ENCODE results near the gene RIOX2.
"Not testable (repeated sequence)": the region's sequence is repeated elsewhere in the genome, so short reads cannot be mapped to it uniquely, and the experiment has no call there.

Gene RIOX2

DNA sequence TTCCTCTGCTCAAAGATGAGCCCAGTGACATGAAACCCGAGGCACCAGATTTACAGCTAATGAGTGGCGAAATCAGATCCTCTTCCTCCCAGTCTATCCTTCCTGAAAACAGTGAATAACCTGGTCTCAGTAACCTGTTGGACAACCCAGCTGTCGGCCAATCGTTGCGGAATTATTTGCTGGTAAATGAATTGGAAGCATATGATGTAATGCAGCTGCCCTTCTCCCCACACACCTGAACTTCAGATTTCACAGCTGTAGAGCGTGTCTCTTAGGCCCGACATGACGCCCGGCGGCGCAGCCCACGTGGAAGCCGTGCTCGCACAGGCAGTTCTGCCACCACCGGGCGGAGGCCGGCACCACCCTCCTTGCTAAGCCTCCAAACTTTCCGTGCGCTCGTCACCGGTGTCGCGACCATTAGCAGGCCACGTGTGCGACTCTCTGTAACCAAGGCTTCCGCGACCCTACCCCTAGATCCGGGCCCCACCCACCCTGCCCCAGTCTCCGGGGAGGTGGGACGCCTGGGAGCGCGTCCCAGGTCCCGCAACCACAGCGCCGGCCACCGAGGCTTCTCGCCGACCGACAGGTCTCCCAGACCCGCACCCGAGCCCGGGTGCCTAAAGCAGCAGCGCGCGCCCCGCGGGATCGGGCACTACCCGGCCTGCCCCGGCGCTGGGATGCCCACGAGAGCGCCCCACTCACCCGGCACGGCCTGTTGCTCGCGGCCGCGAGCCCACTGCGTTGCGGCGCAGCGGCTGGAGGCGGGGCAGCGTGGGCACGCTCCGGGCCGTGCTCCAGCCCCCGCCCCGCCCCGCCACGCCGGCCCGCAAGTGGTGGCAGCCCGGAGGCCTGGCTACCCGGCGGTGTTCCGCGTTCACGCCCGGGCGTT lies at the start of gene RIOX2:
Gene RIOX2, minus strand, starts transcription at position 753 of the 889 bp plus-strand sequence. CDS start 4,838 bp downstream, outside the sequence.
- DNase-seq = peak; percentile 77

DNA sequence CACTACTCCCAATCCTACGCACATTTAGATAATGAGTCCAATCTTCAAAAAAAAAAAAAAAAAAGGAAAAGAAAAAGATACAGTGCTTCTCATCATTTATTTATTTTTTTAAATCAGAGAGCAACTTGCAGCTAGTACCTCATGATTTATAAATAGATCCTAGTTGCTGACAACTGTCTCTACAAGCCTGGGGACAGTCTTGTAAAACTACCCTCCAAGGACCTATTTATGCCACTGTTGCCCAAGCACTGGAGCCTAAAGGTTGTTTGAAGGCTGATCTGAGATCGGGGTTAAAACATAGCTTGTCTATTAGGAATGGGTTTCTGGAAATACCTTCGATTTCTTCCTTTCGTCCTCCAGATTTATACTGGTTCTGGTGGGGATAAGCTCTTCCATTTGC lies 48.2 kb upstream of the RIOX2 start:
- DNase-seq = no peak

DNA sequence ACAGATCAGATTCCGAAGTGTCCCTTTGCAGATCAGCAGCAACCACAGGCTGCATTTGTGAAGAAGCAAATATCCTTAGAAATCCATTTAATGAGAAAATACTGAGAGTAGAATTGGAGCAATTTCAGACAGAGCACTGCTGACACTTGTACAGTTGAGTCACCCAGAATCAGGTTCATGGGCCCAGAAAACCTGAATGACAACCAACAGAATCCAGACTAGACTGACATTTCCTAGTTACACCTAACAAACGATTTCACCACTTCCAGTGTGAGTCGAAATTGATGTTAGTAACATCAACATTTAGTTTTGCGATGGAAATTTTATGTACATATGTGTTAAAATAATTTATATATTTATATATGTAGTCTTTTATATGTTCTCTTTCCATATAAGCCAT lies 46.1 kb upstream of the RIOX2 start:
- no peak for DNase-seq

DNA sequence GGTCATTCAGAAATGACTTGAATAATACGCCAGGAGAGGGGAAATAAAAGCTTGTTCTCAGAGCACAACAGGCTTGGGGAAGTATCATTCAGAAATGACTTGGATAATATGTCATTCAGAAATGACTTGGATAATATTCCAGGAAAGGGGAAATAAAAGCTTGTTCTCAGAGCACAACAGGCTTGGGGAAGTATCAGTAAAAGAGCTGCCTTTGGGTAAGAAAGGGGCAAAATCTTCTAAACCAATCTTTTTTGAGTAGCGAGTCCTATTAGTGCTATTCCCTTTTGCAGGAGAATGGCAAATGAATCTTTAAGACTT lies 42.0 kb upstream of the RIOX2 start:
- no peak for DNase-seq

DNA sequence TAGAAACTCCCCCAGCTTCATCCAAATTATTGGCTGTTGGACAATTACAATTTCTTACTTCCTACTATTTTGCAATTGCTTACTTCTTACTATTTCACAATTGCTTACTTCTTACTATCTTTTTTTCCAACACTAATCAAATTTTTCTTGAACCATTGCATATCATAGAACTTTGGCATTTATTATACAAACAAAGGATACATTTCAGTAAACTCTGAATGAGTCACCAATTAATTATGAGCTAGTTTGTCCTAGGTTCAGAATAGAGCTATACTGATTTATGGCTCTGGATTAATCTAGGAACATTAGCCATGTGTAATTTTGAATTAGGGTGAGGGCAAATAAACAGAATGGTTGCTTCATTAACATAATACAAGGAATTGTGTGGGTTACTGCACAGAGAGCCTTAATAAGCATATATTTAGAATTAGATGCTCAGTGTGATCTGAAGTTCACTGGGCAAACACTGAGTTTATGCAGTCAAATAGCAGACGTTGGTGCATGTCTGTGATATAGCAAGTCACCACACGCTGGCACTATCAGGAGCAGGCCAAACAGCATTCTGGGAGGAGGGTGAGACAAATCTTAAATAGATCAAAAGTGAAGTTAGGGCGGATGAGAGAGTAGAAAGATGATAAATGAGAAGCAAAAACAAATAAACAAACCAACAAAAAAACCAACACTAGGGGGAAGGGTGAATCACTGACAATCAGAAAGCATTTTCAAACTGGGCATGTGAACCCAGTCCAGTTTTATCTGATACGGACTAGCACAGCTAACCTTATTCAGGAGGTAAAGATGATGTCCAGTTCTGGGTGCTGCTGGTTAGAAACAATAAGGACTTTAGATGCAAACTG lies 41.4 kb upstream of the RIOX2 start:
- DNase-seq = no peak

DNA sequence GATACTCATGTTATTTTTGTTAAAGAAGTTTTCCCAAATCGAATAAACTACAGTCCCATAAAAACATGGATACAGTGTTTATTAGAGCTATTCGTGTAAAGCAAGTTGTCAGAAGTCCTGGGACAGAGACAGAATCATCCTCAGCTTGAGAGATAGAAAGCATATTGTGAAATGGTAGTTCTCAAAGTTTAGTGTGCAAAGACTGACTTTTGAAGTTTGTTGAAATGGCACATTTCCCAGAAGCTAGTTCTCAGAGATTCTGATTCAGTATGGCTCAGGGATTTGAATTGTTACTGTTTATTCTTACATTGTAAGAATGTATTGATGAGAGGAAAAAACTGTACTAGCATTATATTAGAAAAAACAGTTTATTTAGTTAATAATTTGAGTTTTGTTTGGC lies 40.7 kb upstream of the RIOX2 start:
- DNase-seq = no peak

DNA sequence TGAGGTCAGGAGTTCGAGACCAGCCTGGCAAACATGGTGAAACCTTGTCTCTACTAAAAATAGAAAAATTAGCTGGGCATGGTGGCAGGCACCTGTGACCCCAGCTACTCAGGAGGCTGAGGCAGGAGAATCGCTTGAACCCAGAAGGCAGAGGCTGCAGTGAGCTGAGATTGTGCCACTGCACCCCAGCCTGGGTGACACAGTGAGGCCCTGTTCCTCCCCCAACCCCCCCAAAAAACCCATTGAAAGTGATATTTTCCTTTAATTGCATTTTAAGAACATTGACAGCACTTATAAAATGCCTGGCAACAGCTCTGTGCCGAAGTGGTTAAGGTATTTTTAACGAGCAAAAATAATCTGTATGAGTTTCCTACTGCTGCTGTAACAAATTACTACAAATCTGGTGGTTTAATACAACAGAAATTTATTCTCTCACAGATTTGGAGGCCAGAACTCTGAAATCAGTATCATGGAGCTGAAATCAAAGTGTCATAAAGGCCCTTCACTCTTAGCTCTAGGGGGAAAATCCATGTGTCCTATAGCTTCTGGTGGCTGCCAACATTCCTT lies 38.7 kb upstream of the RIOX2 start:
- not testable (repeated sequence) for DNase-seq

DNA sequence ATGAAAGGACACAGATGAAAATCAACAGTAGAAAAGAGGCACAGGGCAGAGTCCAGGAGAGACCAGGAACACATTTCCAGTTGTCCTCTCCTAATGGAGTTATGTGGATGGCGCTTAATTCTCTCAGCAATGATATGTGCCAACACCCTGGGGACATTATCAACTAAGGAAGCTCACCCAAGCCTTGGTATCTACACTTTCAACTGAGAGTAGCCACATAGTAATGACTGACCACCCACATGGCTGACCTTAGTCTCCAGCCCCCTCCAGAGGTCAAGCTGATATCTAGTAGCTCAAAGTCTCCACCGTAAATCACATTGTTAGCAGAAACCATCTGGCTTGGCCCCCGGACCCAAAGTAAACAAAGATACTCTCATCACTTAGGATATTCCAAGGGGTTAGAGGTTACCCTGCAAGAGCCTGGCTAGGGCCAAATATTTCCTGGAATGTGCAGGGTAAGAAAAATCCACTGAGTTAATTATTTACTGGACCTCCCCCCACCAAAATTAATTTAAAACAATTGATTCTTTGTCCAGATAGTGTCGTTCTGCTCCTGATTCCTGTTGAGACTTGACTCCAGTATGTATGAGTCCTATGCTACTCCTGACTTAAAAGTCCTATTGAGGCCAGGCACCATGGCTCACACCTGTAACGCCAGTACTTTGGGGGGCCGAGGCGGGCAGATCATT lies 38.1 kb upstream of the RIOX2 start:
- no peak for DNase-seq

DNA sequence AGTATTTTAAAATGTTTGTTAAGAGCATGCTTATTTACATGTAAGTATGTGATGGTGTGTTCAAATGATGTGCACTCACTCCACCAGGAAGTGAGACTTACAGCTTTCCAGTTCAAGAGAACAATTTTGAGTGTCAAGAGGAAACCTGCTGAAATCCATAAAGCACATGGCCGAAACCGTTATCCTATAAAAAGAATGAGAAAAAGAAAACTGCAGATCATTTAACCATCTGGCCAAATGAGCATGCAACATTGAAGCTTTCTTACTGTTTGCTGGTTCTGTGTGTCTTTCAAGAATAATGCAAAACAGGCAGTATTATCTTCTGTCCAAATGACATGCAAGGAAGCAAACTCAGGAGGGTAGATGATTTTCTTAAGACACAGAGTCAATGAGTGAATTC lies 36.6 kb upstream of the RIOX2 start:
- no peak for DNase-seq

DNA sequence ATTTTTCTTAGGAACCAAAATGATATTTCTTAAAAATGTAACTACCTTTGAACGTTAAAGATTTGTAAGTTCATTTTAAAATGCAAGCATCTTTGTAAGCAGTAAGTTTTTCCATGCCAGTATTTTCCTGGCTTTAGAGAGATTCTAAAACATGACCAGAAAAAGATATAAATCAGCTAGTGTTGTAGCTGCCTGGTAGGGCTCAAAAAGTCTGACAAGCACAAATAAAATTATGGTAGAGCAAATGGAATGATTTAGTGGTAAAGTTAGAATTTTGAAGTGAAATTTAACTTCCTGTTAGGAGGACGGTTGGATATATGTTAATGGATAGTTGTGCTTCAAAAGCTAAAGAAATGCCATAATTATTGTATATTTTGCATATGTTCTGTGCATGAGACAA lies 33.2 kb upstream of the RIOX2 start:
- DNase-seq = no peak

DNA sequence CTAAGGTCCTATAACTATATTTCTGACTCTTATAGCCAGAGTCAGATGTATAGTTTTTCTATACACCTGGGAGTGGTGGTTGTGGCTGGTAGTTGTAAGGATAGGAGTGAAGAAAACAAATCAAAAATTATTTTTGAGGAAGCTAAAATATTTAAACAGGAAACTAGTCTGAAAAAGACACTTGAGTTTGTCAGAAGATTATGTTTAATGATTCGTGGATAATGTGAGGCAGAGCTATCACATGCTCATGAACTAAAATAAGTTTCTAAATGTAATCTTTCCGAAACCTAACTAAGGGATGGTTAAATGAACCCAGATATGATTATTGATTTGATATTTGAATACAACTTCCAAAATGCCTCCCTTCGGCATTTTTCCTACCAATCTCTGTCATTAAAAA lies 32.5 kb upstream of the RIOX2 start:
- no peak for DNase-seq

DNA sequence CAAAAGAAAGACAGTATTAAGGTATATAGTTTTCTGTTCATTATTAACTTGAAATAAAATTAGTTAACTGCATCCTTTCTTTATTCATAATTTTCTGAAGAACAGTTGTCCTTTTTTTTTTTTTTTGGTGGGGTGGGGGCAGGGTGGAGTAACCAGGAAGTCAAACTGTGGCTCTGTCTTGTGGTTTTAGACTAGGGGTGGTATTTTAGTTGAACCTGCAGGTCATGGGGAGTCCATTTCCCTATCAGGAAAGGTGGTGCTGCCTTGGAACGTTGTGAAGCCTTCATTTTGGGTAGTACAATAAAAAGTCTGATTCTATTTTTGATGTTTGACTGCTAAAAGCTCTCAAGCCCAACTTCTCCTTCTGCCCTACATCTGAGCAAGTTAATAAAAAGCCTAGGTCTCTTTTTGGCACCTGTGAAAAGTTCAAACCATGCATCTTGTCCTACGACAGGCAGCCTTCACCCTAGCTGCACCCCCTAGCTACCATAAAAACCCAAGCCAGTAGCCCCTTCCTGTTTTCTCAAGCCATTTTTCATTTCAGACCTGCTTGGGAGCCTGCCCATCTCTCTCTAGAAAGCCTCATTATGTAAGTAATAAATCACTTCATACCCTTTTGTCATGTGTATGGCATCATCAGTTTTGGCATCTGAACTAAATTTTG lies 31.2 kb upstream of the RIOX2 start:
- no peak for DNase-seq

DNA sequence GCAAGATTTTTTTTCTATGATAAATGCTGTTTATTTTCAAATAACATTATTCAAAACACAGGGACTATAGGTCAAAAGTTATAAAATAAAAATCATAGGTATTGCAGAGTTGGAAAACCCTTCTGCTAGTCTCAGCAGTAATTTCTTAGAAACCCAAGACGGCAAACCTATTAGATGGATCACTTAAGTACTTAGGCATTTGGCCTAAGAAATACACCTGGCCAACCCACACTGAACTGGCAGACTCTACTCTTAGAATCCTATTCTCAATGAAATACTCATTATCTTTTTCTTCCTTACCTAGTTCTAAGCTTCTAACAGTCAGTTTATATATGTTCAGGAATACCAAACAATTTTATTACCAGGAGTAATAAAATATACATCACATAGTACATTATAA lies 30.5 kb upstream of the RIOX2 start:
- DNase-seq = no peak

DNA sequence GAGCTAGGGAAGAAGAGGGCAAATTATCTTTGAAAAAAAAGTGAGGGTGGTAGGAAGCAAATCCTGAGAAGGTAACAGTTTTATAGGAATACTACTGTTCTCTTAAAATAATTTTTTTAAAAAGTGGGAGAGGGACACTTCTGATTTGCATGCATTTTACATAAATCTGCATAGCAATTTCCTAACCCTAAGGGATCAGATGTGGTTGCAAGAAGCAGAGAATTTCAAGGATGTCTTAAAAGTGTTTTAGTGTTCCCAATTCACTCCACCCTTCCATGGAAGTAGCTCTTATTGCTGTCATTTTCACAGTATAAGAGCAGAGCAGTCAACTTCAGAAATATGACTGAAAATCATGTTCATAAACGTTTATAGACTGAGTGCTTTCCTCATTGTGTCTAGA lies 27.8 kb upstream of the RIOX2 start:
- no peak for DNase-seq

DNA sequence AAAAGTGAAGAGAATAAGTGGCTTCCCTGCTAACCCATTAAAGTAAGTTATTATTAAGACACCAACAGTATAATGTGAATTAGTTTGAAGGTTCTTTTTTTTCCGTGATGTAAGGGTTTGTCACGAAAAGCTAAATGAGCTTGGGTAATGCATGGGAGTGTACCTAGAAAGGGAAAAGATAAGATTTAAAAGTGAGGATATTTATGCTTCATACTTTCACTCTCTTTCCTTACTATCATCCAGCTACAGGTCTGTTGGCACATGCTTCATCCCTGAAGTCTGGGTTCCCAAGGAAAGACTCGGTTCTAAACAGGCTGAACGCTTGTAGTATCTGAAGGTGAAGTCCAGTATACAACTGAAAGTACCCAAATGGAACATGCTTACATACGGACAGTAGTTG lies 26.9 kb upstream of the RIOX2 start:
- no peak for DNase-seq

DNA sequence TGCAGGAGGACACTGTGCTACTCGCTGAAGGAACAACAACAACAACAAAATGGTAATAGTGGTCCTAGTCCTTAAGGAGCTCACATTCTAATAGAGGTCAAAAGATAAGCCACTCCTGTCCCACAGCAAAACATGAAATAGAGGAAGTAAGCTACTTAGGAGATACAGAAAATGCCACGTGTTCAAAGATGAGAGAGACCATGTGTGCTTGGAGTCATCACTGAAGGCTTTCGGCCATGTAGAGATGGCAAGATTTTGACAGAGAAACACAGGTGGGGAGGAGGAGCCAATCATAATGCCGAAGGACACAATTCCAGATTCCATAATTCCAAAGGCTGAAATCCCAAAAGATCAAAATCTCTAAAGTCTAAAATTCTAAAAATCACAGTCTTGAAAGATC lies 24.8 kb upstream of the RIOX2 start:
- DNase-seq = no peak

DNA sequence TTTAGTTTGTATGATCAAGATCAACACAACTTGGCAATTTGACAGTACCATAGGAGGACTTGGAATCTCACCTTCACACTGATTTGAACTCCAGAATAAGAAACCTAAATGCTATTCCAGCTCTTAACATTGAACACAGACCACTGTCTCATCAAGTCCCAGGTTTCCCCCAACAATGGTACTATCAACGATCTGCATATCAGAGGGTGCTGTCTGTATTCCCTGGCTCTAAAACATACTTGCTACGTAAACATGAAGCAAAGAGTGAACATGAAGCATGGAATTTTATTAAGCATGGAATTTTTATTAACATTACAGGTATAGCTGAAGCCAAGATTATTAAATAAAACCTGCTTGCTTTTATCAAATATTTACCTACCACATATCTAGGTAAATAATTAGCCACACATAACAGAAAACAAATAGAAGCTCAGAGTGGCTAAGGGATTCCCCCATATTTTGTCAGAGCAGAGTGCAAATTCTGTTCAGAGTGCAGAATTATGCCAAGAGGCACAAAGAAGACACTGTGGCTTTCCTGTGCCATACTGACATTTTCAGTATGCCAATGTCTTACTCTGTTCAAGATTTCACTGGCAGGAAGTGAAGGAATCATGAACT lies 22.2 kb upstream of the RIOX2 start:
- no peak for DNase-seq

DNA sequence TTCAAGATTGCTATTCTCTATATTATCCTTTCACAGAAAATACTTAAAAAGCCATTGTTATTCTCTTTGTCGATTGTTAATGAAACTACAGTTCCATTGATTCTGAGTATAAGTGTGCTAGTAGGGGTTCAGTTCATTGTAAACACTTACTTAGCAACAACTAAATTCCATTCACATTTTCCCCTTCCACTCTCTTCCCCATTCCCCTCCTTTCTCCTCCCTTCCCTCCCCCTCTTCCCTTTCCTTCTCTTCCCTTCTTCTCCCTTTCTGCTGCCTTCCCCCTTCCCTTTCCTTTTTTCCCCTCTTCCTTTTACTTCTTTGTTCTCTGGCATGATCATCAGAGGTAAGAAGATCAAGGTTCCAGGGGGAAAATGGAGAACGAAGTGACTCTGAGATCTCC lies 21.3 kb upstream of the RIOX2 start:
- no peak for DNase-seq

DNA sequence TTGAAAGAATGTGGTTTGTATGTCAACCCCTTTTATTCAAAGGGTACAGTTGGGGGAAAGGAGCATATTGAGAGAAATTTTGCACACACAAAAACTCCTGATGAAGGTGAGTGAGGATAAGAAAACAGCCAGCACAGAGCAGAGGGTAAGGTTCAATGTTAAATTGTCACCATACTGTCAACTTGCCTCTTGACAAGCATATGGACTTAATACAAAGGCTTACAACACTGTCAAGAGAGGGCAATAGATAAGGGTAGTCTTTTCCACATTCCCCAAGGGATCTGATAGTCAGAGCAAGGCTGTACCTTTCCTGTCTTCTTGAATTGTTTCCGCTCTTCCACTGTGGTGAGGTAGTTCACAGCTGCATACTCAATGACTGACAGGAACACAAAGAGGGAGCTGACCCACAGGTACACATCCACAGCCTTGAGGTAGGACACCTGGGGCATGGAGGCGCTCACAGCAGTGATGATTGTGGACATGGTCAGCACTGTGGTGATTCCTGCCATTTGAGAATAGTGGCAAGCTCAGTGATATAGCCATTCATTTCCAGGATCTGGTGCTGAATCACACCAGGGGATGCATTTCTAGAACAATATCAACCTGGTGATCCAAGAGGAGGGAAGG lies 20.4 kb upstream of the RIOX2 start:
- no peak for DNase-seq

DNA sequence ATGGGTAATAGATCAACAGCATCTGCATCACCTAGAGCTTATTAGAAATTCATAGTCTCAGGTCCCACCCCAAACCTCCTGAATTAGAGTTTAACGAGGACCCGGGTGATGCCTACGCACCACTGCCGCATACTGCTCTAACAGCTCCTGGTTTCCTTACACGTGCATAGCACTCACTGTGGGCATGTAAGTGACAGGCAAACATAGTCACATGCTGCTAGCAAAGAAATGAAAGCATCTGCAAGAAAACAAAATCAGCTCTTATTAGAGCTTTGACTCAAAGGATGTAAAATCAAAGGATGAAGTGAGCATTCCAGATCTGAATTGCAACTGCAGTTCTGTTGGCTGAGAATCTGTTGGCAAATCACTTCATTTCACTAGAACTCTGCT lies 19.1 kb upstream of the RIOX2 start:
- DNase-seq = no peak

DNA sequence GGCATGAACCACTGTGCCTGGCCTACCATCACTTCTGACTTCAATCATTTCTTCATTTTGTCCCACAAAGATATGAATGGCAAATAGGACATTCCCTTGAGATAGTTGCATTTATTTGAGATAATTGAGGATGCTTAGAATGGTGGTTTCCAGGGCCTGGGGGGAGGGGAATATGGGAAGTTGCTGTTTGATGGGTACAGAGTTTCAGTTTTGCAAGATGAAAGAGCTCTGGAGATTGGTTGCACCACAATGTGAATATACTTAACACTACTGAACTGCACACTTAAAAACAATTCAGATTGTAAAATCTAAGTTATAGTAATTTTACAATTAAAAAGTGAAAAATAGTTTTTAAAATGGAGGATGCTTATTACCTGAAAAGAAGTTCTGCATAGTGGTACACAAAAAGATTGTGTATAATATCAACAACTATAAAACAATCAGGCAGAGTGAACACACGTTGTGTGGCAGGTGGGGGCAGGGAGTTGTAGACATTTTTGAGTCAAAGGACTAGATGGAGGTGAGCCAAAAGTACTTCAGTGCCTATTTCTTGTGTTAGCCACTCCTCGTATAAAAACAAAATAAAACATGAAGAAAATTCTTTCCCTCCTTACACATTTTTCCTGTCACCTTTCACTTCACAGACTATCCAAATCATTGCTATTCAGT lies 18.5 kb upstream of the RIOX2 start:
- DNase-seq = no peak
